ENCODE results near the gene DISP1. TPM values are rescaled to one million over a fixed set of nuclear protein-coding genes. Genes with fewer than 3 reads are reported as not detected.
A peak's percentile ranks its signal among the peaks of the same experiment; 100 is the strongest.

Gene DISP1
- total RNA-seq, 4 donors from 2014 or later: 4.1 to 22.8 (median 10.1) TPM

- H3K4me3 ChIP-seq: no peak overlapping the region
Observed at GRCh38 chr1:222824641-222825040, 9.8 kb downstream of the DISP1 start.

GRCh38 chr1:222828939-222829338 is 14.1 kb downstream of the DISP1 start:
- DNase-seq: no peak
- Histone ChIP-seq H3K4me1 (peaks cover 0 to 18% (median 0%) of the 10 kb centered on the region in 4 donors), H3K9me3 (no peaks in the 10 kb centered on the region), H3K36me3 (no peaks in the 10 kb centered on the region), H3K4me3 (no peak overlapping the region), H3K27ac (no peak overlapping the region), H3K27me3 (no peaks in the 10 kb centered on the region)
- no peak for TF ChIP-seq POLR2A (IDR thresholded peaks at IDR 0.05)
- TF ChIP-seq CTCF (IDR thresholded peaks at IDR 0.05): no peak

More at GRCh38 chr1:222824641-222825040, 9.8 kb downstream of the DISP1 start:
- H3K9me3 ChIP-seq: no peaks in the 10 kb centered on the region
- TF ChIP-seq CTCF (IDR thresholded peaks at IDR 0.05) (no peak), POLR2A (IDR thresholded peaks at IDR 0.05) (no peak)
- no peaks in the 10 kb centered on the region for H3K36me3 ChIP-seq
- no peak for DNase-seq
- H3K4me1 ChIP-seq: peaks cover 0 to 10% (median 0%) of the 10 kb centered on the region in 4 donors
- no peaks in the 10 kb centered on the region for H3K27me3 ChIP-seq
- no peak overlapping the region for H3K27ac ChIP-seq

GRCh38 chr1:222829868-222830267 is 15.0 kb downstream of the DISP1 start:
- H3K4me3 ChIP-seq: no peak overlapping the region
- H3K4me1 ChIP-seq: peaks cover 0 to 18% (median 0%) of the 10 kb centered on the region in 4 donors
- no peak for DNase-seq
- no peaks in the 10 kb centered on the region for H3K36me3 ChIP-seq
- no peaks in the 10 kb centered on the region for H3K27me3 ChIP-seq
- peak overlapping the region in 1 of 4 donors; percentile 29 for H3K27ac ChIP-seq
- no peak for TF ChIP-seq POLR2A (IDR thresholded peaks at IDR 0.05)
- TF ChIP-seq CTCF (IDR thresholded peaks at IDR 0.05): no peak
- H3K9me3 ChIP-seq: no peaks in the 10 kb centered on the region

GRCh38 chr1:222833356-222833876 is 18.6 kb downstream of the DISP1 start:
- Histone ChIP-seq H3K27ac (peak overlapping the region in 1 of 4 donors; percentile 47), H3K9me3 (no peaks in the 10 kb centered on the region), H3K4me3 (no peak overlapping the region), H3K36me3 (no peaks in the 10 kb centered on the region), H3K27me3 (no peaks in the 10 kb centered on the region), H3K4me1 (peaks cover 0 to 18% (median 0%) of the 10 kb centered on the region in 4 donors)
- DNase-seq: no peak
- no peak for TF ChIP-seq POLR2A (IDR thresholded peaks at IDR 0.05)
- no peak for TF ChIP-seq CTCF (IDR thresholded peaks at IDR 0.05)

GRCh38 chr1:222843469-222844410 is 28.9 kb downstream of the DISP1 start:
- H3K9me3 ChIP-seq: no peaks in the 10 kb centered on the region
- no peak overlapping the region for H3K4me3 ChIP-seq
- DNase-seq: no peak
- H3K36me3 ChIP-seq: no peaks in the 10 kb centered on the region
- no peaks in the 10 kb centered on the region for H3K27me3 ChIP-seq
- H3K27ac ChIP-seq: peak overlapping the region in 1 of 4 donors; percentile 6
- TF ChIP-seq POLR2A (IDR thresholded peaks at IDR 0.05) (no peak), CTCF (IDR thresholded peaks at IDR 0.05) (no peak)
- H3K4me1 ChIP-seq: peaks cover 0 to 9% (median 0%) of the 10 kb centered on the region in 4 donors

Data from Peyer's patch (tissue), 4 donors.